Common myeloid progenitor, CD34-positive (primary cell): ENCODE measurements around the gene RHEB.

Source experiments
- CTCF ChIA-PET: fragments of 350-600 bp; sonication (Branson Sonifier 250); formaldehyde crosslinking; loops from one replicate; lab custom pipeline; 2021; ENCODE audit warnings: antibody characterized with exemption; lab: Charles Lee
- POLR2A ChIA-PET: fragments of 350-600 bp; sonication (Branson Sonifier 250); formaldehyde crosslinking; loops from one replicate; lab custom pipeline; 2021; ENCODE audit warnings: antibody characterized with exemption; lab: Charles Lee
- DNase-seq, 3 donors: peaks; one replicate each; pipeline versions ENCODE4 v3.0.0 to v3.0.0-alpha.2; 2013
- H3K27ac ChIP-seq, 2 experiments: 1 replicate in 1 of 2; 2 replicates in 1 of 2; pipeline ENCODE4 v1.7.0; 2013; ENCODE audit warnings: inconsistent platforms in 2 of 2, low read length in 2 of 2, mild to moderate bottlenecking in 2 of 2, low read depth in 1 of 2, moderate library complexity in 1 of 2; ENCODE audit not compliant: severe bottlenecking in 2 of 2, insufficient read depth in 1 of 2, poor library complexity in 1 of 2
- H3K27me3 ChIP-seq, 5 experiments: replicated peaks in 2 of 5; 1 replicate in 3 of 5; 2 replicates in 2 of 5; pipeline versions ENCODE4 v1.6.1 to v1.7.0; 2013; ENCODE audit warnings: low read length in 4 of 5, mild to moderate bottlenecking in 2 of 5, moderate library complexity in 2 of 5, inconsistent platforms in 1 of 5; ENCODE audit not compliant: insufficient read depth in 5 of 5, control insufficient read depth in 4 of 5
- H3K36me3 ChIP-seq, 4 experiments: 1 replicate in 2 of 4; 2 replicates in 2 of 4; pipeline versions ENCODE4 v1.6.1 to v1.7.0; 2013; ENCODE audit warnings: low read length in 3 of 4, control low read depth in 1 of 4, mild to moderate bottlenecking in 1 of 4; ENCODE audit not compliant: control insufficient read depth in 4 of 4, insufficient read depth in 4 of 4
- H3K4me1 ChIP-seq, 4 experiments: 1 replicate in 3 of 4; 2 replicates in 1 of 4; pipeline versions ENCODE4 v1.6.1 to v1.7.1; 2013; ENCODE audit warnings: low read length in 3 of 4, mild to moderate bottlenecking in 3 of 4, control low read depth in 1 of 4, inconsistent platforms in 1 of 4, moderate library complexity in 1 of 4; ENCODE audit not compliant: control insufficient read depth in 4 of 4, insufficient read depth in 4 of 4; ENCODE audit errors: control extremely low read depth in 1 of 4
- H3K4me3 ChIP-seq, 7 experiments: 1 replicate in 4 of 7; 2 replicates in 3 of 7; pipeline versions ENCODE4 v1.5.1 to v1.7.0; 2013; ENCODE audit warnings: mild to moderate bottlenecking in 7 of 7, low read length in 6 of 7, moderate library complexity in 6 of 7, inconsistent platforms in 2 of 7, low read depth in 2 of 7, control low read depth in 1 of 7; ENCODE audit not compliant: insufficient read depth in 4 of 7, control insufficient read depth in 1 of 7; ENCODE audit errors: extremely low read depth in 1 of 7
- H3K9me3 ChIP-seq, 5 experiments: 1 replicate in 4 of 5; 2 replicates in 1 of 5; pipeline versions ENCODE4 v1.6.1 to v1.7.1; 2013; ENCODE audit warnings: low read length in 4 of 5, mild to moderate bottlenecking in 2 of 5, inconsistent platforms in 1 of 5, low read depth in 1 of 5, moderate library complexity in 1 of 5; ENCODE audit not compliant: control insufficient read depth in 4 of 5, insufficient read depth in 2 of 5; ENCODE audit errors: control extremely low read depth in 1 of 5
- WGBS: methylation state at CpG from one replicate; pipeline ENCODE4 v1.1.5; 2013; ENCODE audit not compliant: insufficient coverage; 5-methylcytosine and 5-hydroxymethylcytosine counted together

Gene RHEB

GRCh38 chr7:151440799-151441445, 78.8 kb downstream of the RHEB start:
- ChIA-PET CTCF (interaction anchor here (0.7 to 14.8 kb wide), 4 partner anchors 8 to 71 kb away, joined by 3 to 280 read pairs (median 8); no protein-coding TSS in a partner anchor), POLR2A (no interaction called here)
- DNase-seq = no peak
- H3K4me1 ChIP-seq = peaks cover 0 to 25% (median 12%) of the 10 kb centered on the region in 4 experiments
- no peaks in the 10 kb centered on the region for H3K9me3 ChIP-seq
- no peak overlapping the region for H3K4me3 ChIP-seq
- no peaks in the 10 kb centered on the region for H3K36me3 ChIP-seq
- H3K27me3 ChIP-seq = peaks cover 0 to 28% (median 5%) of the 10 kb centered on the region in 5 experiments
- WGBS = 89% methylated on average over 7 of the region's 10 CpGs
- H3K27ac ChIP-seq = no peak overlapping the region

GRCh38 chr7:151439855-151440798, 79.6 kb downstream of the RHEB start, which contains the start of gene CRYGN:
CRYGN (minus strand) TSS chr7:151440141; CDS start chr7:151439917, 224 bp downstream.
- DNase-seq = peak in 2 of 3 donors; percentile 20 to 37
- H3K27ac ChIP-seq = no peak within 1 kb of the TSS
- H3K36me3 ChIP-seq = no peaks in the 10 kb centered on the region
- peaks cover 0 to 28% (median 5%) of the 10 kb centered on the region in 5 experiments for H3K27me3 ChIP-seq
- H3K4me3 ChIP-seq = peak within 1 kb of the TSS in 6 of 7 experiments; percentile 9 to 72 (median 52)
- ChIA-PET POLR2A (no interaction called here), CTCF (interaction anchor here (0.9 to 14.8 kb wide), 3 partner anchors 8 to 70 kb away, joined by 3 to 280 read pairs (median 13); no protein-coding TSS in a partner anchor)
- peaks cover 0 to 25% (median 12%) of the 10 kb centered on the region in 4 experiments for H3K4me1 ChIP-seq
- 32% methylated on average over 36 of the region's 51 CpGs for WGBS
- H3K9me3 ChIP-seq = no peaks in the 10 kb centered on the region

- ChIA-PET CTCF (interaction anchor here (0.8 to 2.4 kb wide), 6 partner anchors 9 to 343 kb away, joined by 3 to 20 read pairs (median 4); no protein-coding TSS in a partner anchor), POLR2A (no interaction called here)
- H3K36me3 ChIP-seq = no peaks in the 10 kb centered on the region
- no peak overlapping the region for H3K27ac ChIP-seq
- H3K4me1 ChIP-seq = peaks cover 0 to 25% (median 12%) of the 10 kb centered on the region in 4 experiments
- H3K9me3 ChIP-seq = no peaks in the 10 kb centered on the region
- DNase-seq = no peak
- H3K27me3 ChIP-seq = peaks cover 0 to 28% (median 5%) of the 10 kb centered on the region in 5 experiments
- WGBS = 92% methylated on average over 14 of the region's 17 CpGs
- peak overlapping the region in 4 of 7 experiments; percentile 9 to 72 (median 59) for H3K4me3 ChIP-seq
These were observed 80.7 kb downstream of the RHEB start for GRCh38 chr7:151438864-151439601.

- Histone ChIP-seq H3K9me3 (no peaks in the 10 kb centered on the region), H3K4me1 (peaks cover 0 to 32% (median 16%) of the 10 kb centered on the region in 4 experiments), H3K36me3 (no peaks in the 10 kb centered on the region), H3K27ac (no peak overlapping the region), H3K27me3 (peaks cover 0 to 28% (median 7%) of the 10 kb centered on the region in 5 experiments), H3K4me3 (no peak overlapping the region)
- ChIA-PET POLR2A (no interaction called here), CTCF (interaction anchor here (0.8 to 2.4 kb wide), 9 partner anchors 10 to 345 kb away, joined by 3 to 20 read pairs (median 4); no protein-coding TSS in a partner anchor)
- DNase-seq = no peak
- 96% methylated on average over 22 of the region's 23 CpGs for WGBS
These were observed 81.7 kb downstream of the RHEB start for GRCh38 chr7:151437866-151438516.

GRCh38 chr7:151437159-151437553, 82.5 kb downstream of the RHEB start:
- CTCF ChIA-PET = interaction anchor here (0.9 to 2.4 kb wide), 5 partner anchors 11 to 121 kb away, joined by 3 to 20 read pairs (median 4); no protein-coding TSS in a partner anchor
- Histone ChIP-seq H3K27ac (no peak overlapping the region), H3K27me3 (peaks cover 0 to 28% (median 7%) of the 10 kb centered on the region in 5 experiments), H3K36me3 (no peaks in the 10 kb centered on the region), H3K4me1 (peaks cover 0 to 40% (median 21%) of the 10 kb centered on the region in 4 experiments), H3K4me3 (no peak overlapping the region), H3K9me3 (no peaks in the 10 kb centered on the region)
- POLR2A ChIA-PET = no interaction called here
- no peak for DNase-seq
- 95% methylated on average over 13 of the region's 13 CpGs for WGBS
